ENCODE data around the gene LTBP3. TPM values are rescaled to one million over a fixed set of nuclear protein-coding genes. Genes with fewer than 3 reads are reported as not detected.

LTBP3 gene
- total RNA-seq, 1 experiment from 2014 or later: 248 TPM

DNA sequence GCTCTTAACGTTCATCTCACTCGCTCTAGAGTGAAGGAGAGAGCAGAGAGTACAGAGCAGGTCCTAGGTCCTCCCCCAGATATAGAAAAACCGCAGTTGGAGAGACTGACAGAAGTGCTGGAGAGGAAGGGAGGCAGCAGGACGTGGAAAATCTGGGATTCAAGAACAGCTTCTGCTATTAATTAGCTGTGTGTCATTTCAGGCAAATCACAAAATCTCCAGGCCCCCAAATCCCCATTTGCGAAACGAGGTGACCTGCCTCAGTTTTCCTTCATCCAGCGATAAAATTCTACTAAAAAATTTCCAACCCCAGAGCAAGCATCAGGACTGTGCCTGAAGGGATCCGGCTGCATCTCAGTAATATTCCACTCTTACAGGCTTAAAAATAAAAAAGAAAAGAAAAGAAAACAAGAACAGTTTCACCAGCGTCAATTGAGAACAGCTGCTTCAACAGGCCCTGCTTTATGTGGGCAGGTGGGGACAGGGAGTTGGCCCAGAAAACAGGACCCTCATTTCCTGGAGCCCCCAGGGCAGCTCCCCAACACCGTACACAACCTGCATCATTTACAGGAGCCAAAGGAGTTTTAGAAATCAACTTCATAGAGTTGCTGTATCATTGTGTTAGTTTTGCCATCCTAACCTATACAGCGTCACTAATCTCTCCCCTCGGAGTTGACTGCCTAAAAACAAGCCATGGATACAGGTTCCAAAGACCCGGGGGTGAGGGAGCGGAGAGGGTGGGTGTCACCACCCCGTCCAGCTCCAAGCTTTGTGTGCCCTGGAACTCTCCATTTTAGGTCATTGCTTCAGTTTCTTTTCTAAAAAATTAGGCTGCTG is 61.6 kb downstream of the LTBP3 start:
- no peak overlapping the region for H2AFZ ChIP-seq (ENCODE audit: low read depth, low read length, poor library complexity, severe bottlenecking)
- ChIA-PET CTCF (interaction anchor here (0.9 to 1.7 kb wide), 6 partner anchors 15 to 80 kb away, joined by 4 to 11 read pairs (median 6); no protein-coding TSS in a partner anchor), POLR2A (interaction anchor here (0.5 to 26.7 kb wide), 12 partner anchors 8 to 234 kb away, joined by 3 to 1499 read pairs (median 22); partner anchors contain the start of genes NEAT1, PCNX3, POLA2 and SLC25A45), RAD21 (ENCODE audit: low non-redundant PET in 1 of 2, low total read pairs in 2 of 2, uncharacterized antibody in 2 of 2, unreplicated experiment in 2 of 2) (interaction anchor here (1.1 to 5.1 kb wide), 5 partner anchors 9 to 25 kb away, joined by 3 to 27 read pairs (median 5); no protein-coding TSS in a partner anchor)
- peaks cover 54 to 86% of the 10 kb centered on the region in 2 experiments for H3K4me1 ChIP-seq (ENCODE audit: control insufficient read depth in 1 of 2, insufficient read depth in 2 of 2, low read length in 2 of 2)
- peaks cover 61% of the 10 kb centered on the region for H3K79me2 ChIP-seq (ENCODE audit: insufficient read depth, low read length)
- peaks cover 25% of the 10 kb centered on the region for H4K20me1 ChIP-seq (ENCODE audit: insufficient read depth)
- H3K36me3 ChIP-seq (ENCODE audit: control insufficient read depth in 1 of 2, insufficient read depth in 2 of 2, low read length in 2 of 2): peaks cover 9 to 22% of the 10 kb centered on the region in 2 experiments
- H3K27ac ChIP-seq (ENCODE audit: low read depth, low read length): peak overlapping the region; percentile 98
- H3K9me2 ChIP-seq (ENCODE audit: insufficient read depth): no peaks in the 10 kb centered on the region
- DNase-seq (ENCODE audit: low read depth, low spot score) (no peak), ATAC-seq (no peak)
- intact Hi-C loops (cut with micrococcal nuclease): loop anchor here (2.0 kb wide), 1 partner anchor 20 kb away; no protein-coding TSS in a partner anchor
- peak overlapping the region; percentile 85 for H3K4me2 ChIP-seq (ENCODE audit: low read length)
- no peak for TF ChIP-seq FOSL1 (IDR thresholded peaks at IDR 0.05; ENCODE audit: low read depth)
- 0 out of 2 replicates have a peak, but pooled peaks have one; percentile 12 for TF ChIP-seq ZFX (IDR thresholded peaks at IDR 0.05)
- TF ChIP-seq CEBPB (IDR thresholded peaks at IDR 0.05; ENCODE audit: low read depth): no peak
- no peaks in the 10 kb centered on the region for H3K9me3 ChIP-seq (ENCODE audit: control insufficient read depth in 1 of 2, insufficient read depth in 1 of 2, low read depth in 1 of 2, low read length in 2 of 2)
- H3K9ac ChIP-seq (ENCODE audit: low read length): peak overlapping the region; percentile 74
- peak overlapping the region; percentile 22 to 42 for H3K4me3 ChIP-seq (replicated peaks in 1 of 2; ENCODE audit: low read depth in 1 of 2, low read length in 2 of 2)
- H3K27me3 ChIP-seq (ENCODE audit: insufficient read depth, low read length): no peaks in the 10 kb centered on the region
- BruUV-seq (replicated peaks): TSS peak; percentile 79

DNA sequence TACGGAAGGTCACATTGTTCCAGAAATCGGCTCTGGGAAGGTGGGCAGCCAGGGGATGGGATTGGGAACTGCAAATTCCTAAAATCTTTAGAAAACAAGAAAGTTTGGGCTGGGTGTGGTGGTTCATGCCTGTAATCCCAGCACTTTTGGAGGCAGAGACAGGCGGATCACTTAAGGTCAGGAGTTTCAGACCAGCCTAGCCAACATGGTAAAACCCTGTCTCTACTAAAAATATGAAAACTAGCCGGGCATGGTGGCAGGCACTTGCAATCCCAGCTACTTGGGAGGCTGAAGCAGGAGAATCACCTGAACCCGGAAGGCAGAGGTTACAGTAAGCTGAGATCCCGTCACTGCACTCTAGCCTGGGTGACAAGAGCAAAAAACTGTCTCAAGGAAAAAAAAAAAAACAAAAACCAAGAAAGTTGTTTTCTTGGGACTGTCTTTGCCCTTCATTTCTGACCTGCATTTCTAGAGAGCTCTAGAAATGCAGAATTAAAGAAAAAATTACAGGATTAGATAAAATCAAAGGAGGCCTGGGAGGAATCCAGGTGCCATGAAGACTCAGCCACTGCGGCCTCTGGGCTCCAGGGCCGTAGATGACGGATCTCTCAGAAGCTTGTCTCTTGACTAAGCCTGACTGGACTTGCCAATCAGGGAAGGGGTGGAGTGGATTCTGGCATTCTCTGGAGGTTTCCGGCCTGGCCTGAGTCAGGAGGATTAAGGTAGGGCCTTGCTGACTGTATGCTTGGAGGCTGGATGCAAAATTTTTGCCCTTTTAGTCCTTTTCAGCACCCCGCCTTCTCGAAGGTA is 64.6 kb downstream of the LTBP3 start:
- Histone ChIP-seq H3K9me3 (ENCODE audit: control insufficient read depth in 1 of 2, insufficient read depth in 1 of 2, low read depth in 1 of 2, low read length in 2 of 2) (no peaks in the 10 kb centered on the region), H3K79me2 (ENCODE audit: insufficient read depth, low read length) (peaks cover 32% of the 10 kb centered on the region), H3K4me3 (replicated peaks in 1 of 2; ENCODE audit: low read depth in 1 of 2, low read length in 2 of 2) (peak overlapping the region; percentile 26 to 43), H3K27me3 (ENCODE audit: insufficient read depth, low read length) (no peaks in the 10 kb centered on the region), H4K20me1 (ENCODE audit: insufficient read depth) (no peaks in the 10 kb centered on the region), H3K9ac (ENCODE audit: low read length) (peak overlapping the region; percentile 67), H2AFZ (ENCODE audit: low read depth, low read length, poor library complexity, severe bottlenecking) (no peak overlapping the region), H3K4me1 (ENCODE audit: control insufficient read depth in 1 of 2, insufficient read depth in 2 of 2, low read length in 2 of 2) (peaks cover 83 to 96% of the 10 kb centered on the region in 2 experiments), H3K36me3 (ENCODE audit: control insufficient read depth in 1 of 2, insufficient read depth in 2 of 2, low read length in 2 of 2) (no peaks in the 10 kb centered on the region), H3K4me2 (ENCODE audit: low read length) (peak overlapping the region; percentile 77), H3K9me2 (ENCODE audit: insufficient read depth) (no peaks in the 10 kb centered on the region), H3K27ac (ENCODE audit: low read depth, low read length) (peak overlapping the region; percentile 98)
- BruUV-seq (replicated peaks): TSS peak; percentile 58
- CTCF ChIA-PET: interaction anchor here (1.2 to 1.7 kb wide), 5 partner anchors 12 to 25 kb away, joined by 4 to 8 read pairs (median 5); no protein-coding TSS in a partner anchor
- POLR2A ChIA-PET: interaction anchor here (0.7 to 26.7 kb wide), 6 partner anchors 9 to 111 kb away, joined by 3 to 1499 read pairs (median 289); partner anchors contain the start of genes FRMD8, MALAT1, NEAT1 and SLC25A45
- ATAC-seq (peak; percentile 37), DNase-seq (ENCODE audit: low read depth, low spot score) (peak; percentile 94)
- intact Hi-C loops (cut with micrococcal nuclease): no loop called here
- RAD21 ChIA-PET (ENCODE audit: low non-redundant PET in 1 of 2, low total read pairs in 2 of 2, uncharacterized antibody in 2 of 2, unreplicated experiment in 2 of 2): interaction anchor here (0.7 to 1.4 kb wide), 3 partner anchors 17 to 110 kb away, joined by 3 to 4 read pairs (median 3); no protein-coding TSS in a partner anchor
- no peak for TF ChIP-seq SP1 (IDR thresholded peaks at IDR 0.05; ENCODE audit: low read depth)
- no peak for TF ChIP-seq CEBPB (IDR thresholded peaks at IDR 0.05; ENCODE audit: low read depth)
- TF ChIP-seq EZH2 (IDR thresholded peaks at IDR 0.05): no peak
- TF ChIP-seq SRF (IDR thresholded peaks at IDR 0.05; ENCODE audit: low read depth): no peak
- no peak for TF ChIP-seq RAD21 (IDR thresholded peaks at IDR 0.05; ENCODE audit: low read depth)
- TF ChIP-seq ZFX (IDR thresholded peaks at IDR 0.05): peak; percentile 35
- peak; percentile 86 for TF ChIP-seq POLR2AphosphoS5 (IDR thresholded peaks at IDR 0.05; ENCODE audit: low read depth, low read length)
- TF ChIP-seq, protein P1, sequence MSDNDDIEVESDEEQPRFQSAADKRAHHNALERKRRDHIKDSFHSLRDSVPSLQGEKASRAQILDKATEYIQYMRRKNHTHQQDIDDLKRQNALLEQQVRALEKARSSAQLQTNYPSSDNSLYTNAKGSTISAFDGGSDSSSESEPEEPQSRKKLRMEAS (IDR thresholded peaks at IDR 0.05): no peak
- no peak for TF ChIP-seq EGR1 (IDR thresholded peaks at IDR 0.05; ENCODE audit: low read depth)
- peak; percentile 47 for TF ChIP-seq YY1 (IDR thresholded peaks at IDR 0.05; ENCODE audit: extremely low read depth, insufficient replicate concordance, low read depth, low read length)
- TF ChIP-seq FOSL1 (IDR thresholded peaks at IDR 0.05; ENCODE audit: low read depth): no peak
- TF ChIP-seq ZNF274 (IDR thresholded peaks at IDR 0.05; ENCODE audit: low read depth, low read length): no peak
- no peak for TF ChIP-seq POLR2A (IDR thresholded peaks at IDR 0.05; ENCODE audit: borderline replicate concordance, extremely low read depth, insufficient read depth, insufficient read length)
- TF ChIP-seq, protein P2, sequence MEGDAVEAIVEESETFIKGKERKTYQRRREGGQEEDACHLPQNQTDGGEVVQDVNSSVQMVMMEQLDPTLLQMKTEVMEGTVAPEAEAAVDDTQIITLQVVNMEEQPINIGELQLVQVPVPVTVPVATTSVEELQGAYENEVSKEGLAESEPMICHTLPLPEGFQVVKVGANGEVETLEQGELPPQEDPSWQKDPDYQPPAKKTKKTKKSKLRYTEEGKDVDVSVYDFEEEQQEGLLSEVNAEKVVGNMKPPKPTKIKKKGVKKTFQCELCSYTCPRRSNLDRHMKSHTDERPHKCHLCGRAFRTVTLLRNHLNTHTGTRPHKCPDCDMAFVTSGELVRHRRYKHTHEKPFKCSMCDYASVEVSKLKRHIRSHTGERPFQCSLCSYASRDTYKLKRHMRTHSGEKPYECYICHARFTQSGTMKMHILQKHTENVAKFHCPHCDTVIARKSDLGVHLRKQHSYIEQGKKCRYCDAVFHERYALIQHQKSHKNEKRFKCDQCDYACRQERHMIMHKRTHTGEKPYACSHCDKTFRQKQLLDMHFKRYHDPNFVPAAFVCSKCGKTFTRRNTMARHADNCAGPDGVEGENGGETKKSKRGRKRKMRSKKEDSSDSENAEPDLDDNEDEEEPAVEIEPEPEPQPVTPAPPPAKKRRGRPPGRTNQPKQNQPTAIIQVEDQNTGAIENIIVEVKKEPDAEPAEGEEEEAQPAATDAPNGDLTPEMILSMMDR (IDR thresholded peaks at IDR 0.05 in 2 of 3, conservative IDR thresholded peaks at IDR 0.05 in 1 of 3; ENCODE audit: borderline replicate concordance in 1 of 3, insufficient read depth in 1 of 3, low read depth in 2 of 3, low read length in 2 of 3): no peak

All from HCT116 (cell line).